ENCODE data around the gene RRAGC. TPM values are rescaled to one million over a fixed set of nuclear protein-coding genes. Genes with fewer than 3 reads are reported as not detected.

RRAGC gene
- total RNA-seq, 4 donors from 2014 or later: 7.2 to 29.5 (median 20.4) TPM

DNA sequence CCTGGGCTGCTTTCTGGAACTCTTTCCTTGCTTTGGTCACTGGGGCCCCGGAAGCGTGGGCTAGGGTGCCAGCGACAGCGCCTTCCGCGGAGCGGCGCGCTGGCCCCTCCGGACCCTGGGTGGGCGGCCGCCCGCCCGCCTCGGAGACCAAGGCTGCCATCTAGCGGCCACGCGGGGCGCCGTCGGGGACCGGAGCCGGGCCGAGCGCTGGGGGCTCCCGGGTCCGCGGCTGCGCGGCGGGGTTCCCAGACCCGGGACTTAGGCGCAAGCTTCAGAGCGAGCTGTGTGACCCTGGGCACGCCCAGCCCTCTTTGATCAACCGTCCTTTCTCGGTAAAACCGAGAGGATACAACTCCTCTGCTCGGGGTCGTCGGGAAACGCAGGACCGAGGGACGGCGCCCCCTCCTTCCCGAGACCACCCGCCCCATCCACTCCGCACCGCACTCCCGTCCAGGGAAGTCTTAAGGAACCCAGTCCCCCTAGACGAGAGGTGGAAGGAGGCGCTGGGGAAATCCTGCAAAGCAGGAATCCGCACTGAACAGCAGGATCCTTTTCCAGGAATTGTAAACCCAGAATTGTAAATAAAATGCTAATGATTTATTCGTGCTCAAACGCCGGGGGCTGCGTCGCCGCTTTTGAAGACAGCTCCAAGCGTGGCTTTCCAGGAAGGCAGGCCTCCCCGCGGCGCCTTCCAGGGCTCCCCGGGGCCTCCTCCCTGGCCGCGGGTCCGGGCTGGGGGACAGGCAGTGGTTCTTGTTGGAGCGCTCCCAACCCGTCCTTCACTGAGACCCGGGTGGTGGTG is 41.2 kb downstream of the RRAGC start:
- TF ChIP-seq, protein P1, sequence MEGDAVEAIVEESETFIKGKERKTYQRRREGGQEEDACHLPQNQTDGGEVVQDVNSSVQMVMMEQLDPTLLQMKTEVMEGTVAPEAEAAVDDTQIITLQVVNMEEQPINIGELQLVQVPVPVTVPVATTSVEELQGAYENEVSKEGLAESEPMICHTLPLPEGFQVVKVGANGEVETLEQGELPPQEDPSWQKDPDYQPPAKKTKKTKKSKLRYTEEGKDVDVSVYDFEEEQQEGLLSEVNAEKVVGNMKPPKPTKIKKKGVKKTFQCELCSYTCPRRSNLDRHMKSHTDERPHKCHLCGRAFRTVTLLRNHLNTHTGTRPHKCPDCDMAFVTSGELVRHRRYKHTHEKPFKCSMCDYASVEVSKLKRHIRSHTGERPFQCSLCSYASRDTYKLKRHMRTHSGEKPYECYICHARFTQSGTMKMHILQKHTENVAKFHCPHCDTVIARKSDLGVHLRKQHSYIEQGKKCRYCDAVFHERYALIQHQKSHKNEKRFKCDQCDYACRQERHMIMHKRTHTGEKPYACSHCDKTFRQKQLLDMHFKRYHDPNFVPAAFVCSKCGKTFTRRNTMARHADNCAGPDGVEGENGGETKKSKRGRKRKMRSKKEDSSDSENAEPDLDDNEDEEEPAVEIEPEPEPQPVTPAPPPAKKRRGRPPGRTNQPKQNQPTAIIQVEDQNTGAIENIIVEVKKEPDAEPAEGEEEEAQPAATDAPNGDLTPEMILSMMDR (IDR thresholded peaks at IDR 0.05): peak; percentile 38 to 68 (median 62)
- no peak for TF ChIP-seq POLR2A (IDR thresholded peaks at IDR 0.05)
- H3K9me3 ChIP-seq: no peaks in the 10 kb centered on the region
- peak in 1 of 2 donors; percentile 21 for DNase-seq
- peak overlapping the region in 1 of 2 donors; percentile 8 for H3K4me3 ChIP-seq
- peaks cover 13 to 17% of the 10 kb centered on the region in 2 donors for H3K27me3 ChIP-seq
- H3K27ac ChIP-seq: no peak overlapping the region
- no peaks in the 10 kb centered on the region for H3K4me1 ChIP-seq
- intact Hi-C loops (cut with DNase I; ENCODE audit: low total_unique reads): no loop called here
- no peaks in the 10 kb centered on the region for H3K36me3 ChIP-seq

DNA sequence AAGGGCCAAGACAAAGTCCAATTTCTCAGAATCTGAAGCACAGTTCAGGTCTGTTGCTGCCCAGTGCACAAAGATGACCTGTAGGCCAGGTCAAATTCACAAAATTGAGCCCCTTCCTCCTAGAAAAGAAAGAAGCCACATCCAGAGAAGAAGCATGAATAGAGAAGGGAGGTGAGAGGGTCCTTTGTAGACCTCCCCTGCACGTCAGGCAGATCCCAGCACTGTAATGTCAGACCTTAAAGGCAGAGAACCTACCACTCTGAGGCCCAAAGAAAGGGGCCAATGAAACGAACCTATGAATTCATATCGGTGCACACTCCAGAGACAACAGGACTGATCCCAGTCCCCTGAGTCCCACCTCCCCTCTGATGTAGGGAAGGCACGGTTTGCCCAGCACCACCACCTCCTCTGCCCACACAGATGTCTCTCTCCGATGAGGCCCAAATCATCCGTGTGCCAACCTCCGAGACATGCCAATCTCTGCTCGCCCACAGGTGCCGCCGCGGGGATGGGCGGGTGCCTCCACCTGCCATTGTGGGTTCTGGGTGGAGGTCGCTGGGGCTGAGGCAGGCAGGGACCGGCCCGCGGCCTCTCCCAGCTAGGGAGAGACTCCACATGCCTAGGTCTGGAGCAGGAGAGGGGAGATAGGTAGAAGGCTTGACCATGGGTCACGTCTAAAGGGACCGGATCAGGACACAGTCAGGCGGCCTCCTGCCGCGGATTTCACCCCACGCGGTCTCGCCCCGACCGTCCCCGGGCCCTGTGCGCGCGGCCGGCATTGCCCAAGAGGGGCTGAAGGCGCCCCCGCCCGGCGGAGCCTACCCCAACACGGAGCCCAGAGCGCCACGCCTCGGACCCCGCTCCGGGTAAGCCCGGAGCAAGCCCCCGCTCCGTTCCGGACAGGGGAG is 42.1 kb downstream of the RRAGC start:
- H3K27me3 ChIP-seq: peaks cover 13 to 17% of the 10 kb centered on the region in 2 donors
- no peaks in the 10 kb centered on the region for H3K36me3 ChIP-seq
- no peak for DNase-seq
- H3K9me3 ChIP-seq: no peaks in the 10 kb centered on the region
- intact Hi-C loops (cut with DNase I; ENCODE audit: low total_unique reads): no loop called here
- no peak overlapping the region for H3K4me3 ChIP-seq
- TF ChIP-seq, protein P1 (IDR thresholded peaks at IDR 0.05): no peak
- no peak for TF ChIP-seq POLR2A (IDR thresholded peaks at IDR 0.05)
- no peaks in the 10 kb centered on the region for H3K4me1 ChIP-seq
- H3K27ac ChIP-seq: no peak overlapping the region

DNA sequence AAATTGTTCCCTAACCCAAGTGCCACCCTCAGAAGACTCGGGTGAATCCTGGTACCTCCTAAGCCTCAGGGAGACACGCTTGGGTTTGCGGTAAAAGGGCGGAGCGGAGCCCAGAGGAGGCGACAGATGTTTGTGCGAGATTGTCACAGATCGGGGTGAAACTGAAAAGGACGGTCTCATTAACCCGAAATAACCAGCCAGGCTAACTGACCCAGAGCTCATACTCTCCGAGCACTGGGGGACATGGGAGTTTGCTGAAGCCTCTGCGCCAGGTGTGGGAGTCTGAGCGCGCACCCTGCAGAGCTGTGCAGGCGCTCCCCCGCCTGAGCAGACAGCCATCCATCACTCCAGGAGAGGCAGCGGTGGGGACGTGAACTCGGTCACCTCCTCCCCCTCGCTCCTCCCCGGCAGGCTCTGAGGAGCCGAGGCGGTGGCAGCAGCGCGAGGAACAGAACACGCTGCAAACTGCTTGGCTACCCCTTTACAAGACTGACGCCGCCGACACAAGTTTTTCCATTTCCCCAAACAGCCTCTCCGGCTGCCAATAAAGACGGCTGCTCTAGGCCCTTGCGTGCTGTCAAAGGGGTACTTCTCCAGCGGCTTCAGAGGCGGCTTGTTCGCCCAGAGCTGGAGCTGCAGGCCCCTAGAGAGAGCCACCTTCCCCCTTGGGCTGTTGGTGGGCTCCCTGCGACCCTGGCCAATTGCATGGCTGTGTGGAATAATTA is 43.5 kb downstream of the RRAGC start:
- Histone ChIP-seq H3K27me3 (peaks cover 13 to 23% of the 10 kb centered on the region in 2 donors), H3K27ac (no peak overlapping the region), H3K36me3 (no peaks in the 10 kb centered on the region), H3K4me1 (no peaks in the 10 kb centered on the region), H3K9me3 (no peaks in the 10 kb centered on the region), H3K4me3 (no peak overlapping the region)
- TF ChIP-seq, protein P1 (IDR thresholded peaks at IDR 0.05): no peak
- TF ChIP-seq POLR2A (IDR thresholded peaks at IDR 0.05): no peak
- DNase-seq: no peak
- intact Hi-C loops (cut with DNase I; ENCODE audit: low total_unique reads): no loop called here

DNA sequence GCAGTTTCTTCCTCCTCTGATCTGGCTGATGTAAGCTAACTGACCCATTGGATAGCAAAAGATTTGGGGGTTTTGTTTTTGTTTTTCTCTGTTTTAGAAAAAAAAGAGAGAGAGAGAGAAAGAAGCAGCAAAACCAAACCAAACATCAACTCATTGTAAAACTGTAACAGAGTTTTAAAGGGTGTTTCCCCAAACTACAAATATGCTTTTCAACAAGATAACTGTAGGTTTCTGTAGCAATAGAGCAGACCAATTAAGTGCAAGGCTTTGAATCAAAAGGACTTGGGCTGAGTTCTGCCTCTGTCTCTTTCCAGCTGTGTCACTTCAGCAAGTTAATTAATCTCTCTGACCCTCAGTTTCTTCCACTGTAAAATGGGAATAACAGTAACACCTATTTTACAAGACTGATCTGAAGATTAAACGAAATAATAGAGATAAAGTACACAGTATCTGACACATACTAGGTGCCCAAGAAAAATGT is 44.5 kb downstream of the RRAGC start:
- no peaks in the 10 kb centered on the region for H3K36me3 ChIP-seq
- TF ChIP-seq, protein P1 (IDR thresholded peaks at IDR 0.05): no peak
- TF ChIP-seq POLR2A (IDR thresholded peaks at IDR 0.05): no peak
- no peak for DNase-seq
- peaks cover 13 to 23% of the 10 kb centered on the region in 2 donors for H3K27me3 ChIP-seq
- intact Hi-C loops (cut with DNase I; ENCODE audit: low total_unique reads): no loop called here
- no peak overlapping the region for H3K27ac ChIP-seq
- no peaks in the 10 kb centered on the region for H3K9me3 ChIP-seq
- no peak overlapping the region for H3K4me3 ChIP-seq
- H3K4me1 ChIP-seq: no peaks in the 10 kb centered on the region

Measured in uterus (tissue), 4 donors.